ENCODE results near the gene KRTAP1-3. TPM values are rescaled to one million over a fixed set of nuclear protein-coding genes. Genes with fewer than 3 reads are reported as not detected.
"Not testable (repeated sequence)": the region's sequence is repeated elsewhere in the genome, so short reads cannot be mapped to it uniquely, and the experiment has no call there.

The KRTAP1-3 gene
- polyA plus RNA-seq, 1 donor (not counting 4 experiments of a cell fraction or from before 2014, with no cell fraction given), result not detected

DNA sequence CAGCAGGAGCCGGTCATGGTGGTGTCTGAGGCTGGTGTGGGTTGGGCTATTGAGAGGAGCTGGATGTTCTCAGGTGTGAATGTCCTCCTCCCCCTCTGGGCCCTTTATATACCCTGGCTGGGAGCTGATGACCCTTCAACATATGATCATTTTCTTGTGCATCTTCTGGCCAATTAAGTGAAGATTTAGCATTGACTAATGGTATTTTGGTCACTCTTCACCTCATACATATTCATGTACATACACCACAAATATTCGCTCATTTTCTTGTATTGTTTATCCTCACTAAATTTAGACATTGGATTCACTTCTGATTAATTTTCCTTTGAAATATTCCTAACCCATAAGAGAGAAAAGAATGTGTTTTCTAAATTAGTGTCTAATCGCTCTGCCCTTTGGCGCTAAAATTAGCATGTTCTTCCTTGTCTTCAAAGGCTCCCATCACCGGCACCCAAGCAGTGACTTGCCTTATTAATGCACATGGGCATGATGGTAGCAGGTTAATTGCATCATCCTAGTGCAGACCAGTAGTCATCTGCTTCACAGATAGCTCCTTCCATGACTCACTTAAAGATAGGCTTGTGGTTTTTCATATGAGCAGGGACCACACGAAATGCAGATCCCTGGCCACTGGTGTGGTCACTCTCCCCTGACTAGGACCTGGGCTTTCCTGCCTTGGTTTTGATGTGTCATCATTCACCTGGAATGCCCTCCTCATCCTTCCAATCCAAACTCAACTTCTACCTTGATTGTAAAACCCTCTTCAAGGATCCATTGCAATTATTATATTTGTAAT lies 31.4 kb upstream of the KRTAP1-3 start, which contains the start of gene KRTAP2-4:
TSS of gene KRTAP2-4 (minus strand) at position 51 of the 796 bp plus-strand sequence. CDS start at position 17, 34 bp downstream.
- DNase-seq (ENCODE audit: low read depth, low spot score), result peak; percentile 98
- H3K36me3 ChIP-seq (ENCODE audit: control insufficient read depth in 2 of 2, extremely low read depth in 1 of 2, insufficient read depth in 2 of 2, low read length in 2 of 2), result no peaks in the 10 kb centered on the region
- no peak within 1 kb of the TSS for H3K9ac ChIP-seq (ENCODE audit: control insufficient read depth, extremely low read depth, insufficient read depth, low read length)
- H3K4me1 ChIP-seq (ENCODE audit: control insufficient read depth, extremely low read depth, insufficient read depth, low read length), result peaks cover 30% of the 10 kb centered on the region
- no peaks in the 10 kb centered on the region for H3K9me3 ChIP-seq (ENCODE audit: control insufficient read depth, low read depth, low read length)
- H3K4me3 ChIP-seq (ENCODE audit: control insufficient read depth in 2 of 3, extremely low read depth in 1 of 3, insufficient read depth in 2 of 3, low read depth in 1 of 3, low read length in 3 of 3), result no peak within 1 kb of the TSS
- no peaks in the 10 kb centered on the region for H3K27me3 ChIP-seq (ENCODE audit: control insufficient read depth, extremely low read depth, insufficient read depth, low read length)
- H2AFZ ChIP-seq (ENCODE audit: control insufficient read depth, low read length), result no peak within 1 kb of the TSS
- no peak for TF ChIP-seq EZH2 (IDR thresholded peaks at IDR 0.05; ENCODE audit: low read length)
- TF ChIP-seq, protein P1, sequence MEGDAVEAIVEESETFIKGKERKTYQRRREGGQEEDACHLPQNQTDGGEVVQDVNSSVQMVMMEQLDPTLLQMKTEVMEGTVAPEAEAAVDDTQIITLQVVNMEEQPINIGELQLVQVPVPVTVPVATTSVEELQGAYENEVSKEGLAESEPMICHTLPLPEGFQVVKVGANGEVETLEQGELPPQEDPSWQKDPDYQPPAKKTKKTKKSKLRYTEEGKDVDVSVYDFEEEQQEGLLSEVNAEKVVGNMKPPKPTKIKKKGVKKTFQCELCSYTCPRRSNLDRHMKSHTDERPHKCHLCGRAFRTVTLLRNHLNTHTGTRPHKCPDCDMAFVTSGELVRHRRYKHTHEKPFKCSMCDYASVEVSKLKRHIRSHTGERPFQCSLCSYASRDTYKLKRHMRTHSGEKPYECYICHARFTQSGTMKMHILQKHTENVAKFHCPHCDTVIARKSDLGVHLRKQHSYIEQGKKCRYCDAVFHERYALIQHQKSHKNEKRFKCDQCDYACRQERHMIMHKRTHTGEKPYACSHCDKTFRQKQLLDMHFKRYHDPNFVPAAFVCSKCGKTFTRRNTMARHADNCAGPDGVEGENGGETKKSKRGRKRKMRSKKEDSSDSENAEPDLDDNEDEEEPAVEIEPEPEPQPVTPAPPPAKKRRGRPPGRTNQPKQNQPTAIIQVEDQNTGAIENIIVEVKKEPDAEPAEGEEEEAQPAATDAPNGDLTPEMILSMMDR (optimal IDR thresholded peaks at IDR 0.05 in 1 of 3, IDR thresholded peaks at IDR 0.05 in 1 of 3, conservative IDR thresholded peaks at IDR 0.05 in 1 of 3; ENCODE audit: extremely low read depth in 1 of 3, insufficient read depth in 2 of 3, low read length in 3 of 3), result no peak
- H3K79me2 ChIP-seq (ENCODE audit: control insufficient read depth, insufficient read depth, low read length), result no peaks in the 10 kb centered on the region
- FAIRE-seq, result peak; percentile 98
- peak within 1 kb of the TSS; percentile 10 for H3K27ac ChIP-seq (ENCODE audit: control insufficient read depth, insufficient read depth, low read length)
- H3K4me2 ChIP-seq (ENCODE audit: control insufficient read depth, extremely low read depth, insufficient read depth, low read depth, low read length), result no peak within 1 kb of the TSS
- H3K9me1 ChIP-seq (ENCODE audit: control insufficient read depth, extremely low read depth, insufficient read depth, low read length), result no peaks in the 10 kb centered on the region
- H4K20me1 ChIP-seq (ENCODE audit: control insufficient read depth, extremely low read depth, insufficient read depth, low read length), result no peaks in the 10 kb centered on the region
- dilution Hi-C loops (cut with MboI; ENCODE audit: extremely low pct_ligation_motif_present, low sequenced_read_pairs), result no loop called here

DNA sequence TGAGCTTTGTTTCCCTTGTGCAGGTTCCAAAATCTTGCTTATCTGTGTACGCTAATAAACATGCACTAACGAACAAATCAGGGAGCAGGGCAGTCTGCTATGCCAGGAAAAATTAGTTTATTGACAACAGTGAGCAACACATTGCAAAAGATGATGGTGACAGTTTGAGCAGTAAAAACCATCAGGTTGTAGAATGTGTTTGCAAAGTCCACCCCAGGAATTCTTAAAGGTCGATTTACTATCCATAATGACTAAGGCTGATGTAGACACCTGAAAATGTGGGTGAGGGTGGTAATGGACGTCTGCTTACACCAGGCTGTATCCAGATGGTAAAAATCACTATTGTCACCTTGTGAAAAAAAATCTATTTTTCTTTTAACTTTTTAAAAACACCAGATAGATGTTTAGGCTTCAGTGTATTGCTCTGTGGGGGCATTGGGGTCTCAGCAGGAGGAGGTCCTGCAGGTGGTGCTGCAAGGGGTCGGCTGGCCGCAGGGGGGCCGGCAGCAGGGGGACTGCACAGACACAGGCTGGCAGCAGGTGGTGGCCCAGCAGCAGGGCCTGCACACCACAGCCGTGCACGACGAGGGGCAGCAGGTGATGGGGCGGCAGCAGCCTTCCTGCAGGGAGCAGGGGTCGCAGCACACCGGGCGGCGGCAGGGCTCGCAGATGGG lies 30.5 kb upstream of the KRTAP1-3 start:
- H3K9me3 ChIP-seq (ENCODE audit: control insufficient read depth, low read depth, low read length); H3K27ac ChIP-seq (ENCODE audit: control insufficient read depth, insufficient read depth, low read length); DNase-seq (ENCODE audit: low read depth, low spot score); H3K4me2 ChIP-seq (ENCODE audit: control insufficient read depth, extremely low read depth, insufficient read depth, low read depth, low read length); dilution Hi-C loops (cut with MboI; ENCODE audit: extremely low pct_ligation_motif_present, low sequenced_read_pairs); H3K9me1 ChIP-seq (ENCODE audit: control insufficient read depth, extremely low read depth, insufficient read depth, low read length); H4K20me1 ChIP-seq (ENCODE audit: control insufficient read depth, extremely low read depth, insufficient read depth, low read length); H3K36me3 ChIP-seq (ENCODE audit: control insufficient read depth in 2 of 2, extremely low read depth in 1 of 2, insufficient read depth in 2 of 2, low read length in 2 of 2); H3K9ac ChIP-seq (ENCODE audit: control insufficient read depth, extremely low read depth, insufficient read depth, low read length); H2AFZ ChIP-seq (ENCODE audit: control insufficient read depth, low read length); H3K79me2 ChIP-seq (ENCODE audit: control insufficient read depth, insufficient read depth, low read length); H3K4me3 ChIP-seq (ENCODE audit: control insufficient read depth in 2 of 3, extremely low read depth in 1 of 3, insufficient read depth in 2 of 3, low read depth in 1 of 3, low read length in 3 of 3); H3K27me3 ChIP-seq (ENCODE audit: control insufficient read depth, extremely low read depth, insufficient read depth, low read length): not testable (repeated sequence)
- FAIRE-seq, result peak; percentile 52
- H3K4me1 ChIP-seq (ENCODE audit: control insufficient read depth, extremely low read depth, insufficient read depth, low read length), result peaks cover 39% of the 10 kb centered on the region

All from keratinocyte (primary cell).